Measurements from ENCODE around the gene PLCL2.

Gene PLCL2

DNA sequence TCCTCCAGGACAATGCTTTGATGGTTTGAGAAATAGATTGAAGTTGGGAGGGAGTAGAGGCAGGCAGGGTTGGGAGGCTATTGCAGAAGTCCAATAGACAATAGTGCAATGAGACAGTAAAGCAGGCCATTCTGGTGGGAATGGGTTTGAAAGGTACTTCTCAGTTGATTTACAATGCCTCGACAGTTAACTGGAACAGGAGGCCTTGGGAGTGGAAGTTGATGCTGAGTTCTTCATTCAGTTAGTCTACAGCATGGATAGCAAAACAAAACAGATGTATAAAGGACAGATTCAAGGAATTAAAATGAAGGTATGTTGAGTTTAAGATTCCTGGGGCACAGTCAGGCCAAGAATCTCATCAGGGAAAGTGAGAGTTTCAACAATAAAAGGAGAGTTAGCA is 6.8 kb upstream of the PLCL2 start:
- Histone ChIP-seq H3K27me3 (replicated peaks) (no peaks in the 10 kb centered on the region), H3K4me3 (ENCODE audit: low read depth, low read length) (no peak overlapping the region), H3K27ac (no peak overlapping the region), H3K36me3 (replicated peaks) (no peaks in the 10 kb centered on the region)
- TF ChIP-seq CTCF (IDR thresholded peaks at IDR 0.05; ENCODE audit: low read depth, low read length, missing control alignments), result no peak
- DNase-seq, result no peak
- in situ Hi-C loops (cut with HindIII; ENCODE audit: low pct_ligation_motif_present, low sequenced_read_pairs), result no loop called here

GRCh38 chr3:16881896-16882630 is 2.7 kb upstream of the PLCL2 start:
- no peak overlapping the region for H3K4me3 ChIP-seq (ENCODE audit: low read depth, low read length)
- in situ Hi-C loops (cut with HindIII; ENCODE audit: low pct_ligation_motif_present, low sequenced_read_pairs), result no loop called here
- H3K27ac ChIP-seq, result no peak overlapping the region
- H3K36me3 ChIP-seq (replicated peaks), result no peaks in the 10 kb centered on the region
- DNase-seq, result no peak
- no peaks in the 10 kb centered on the region for H3K27me3 ChIP-seq (replicated peaks)
- TF ChIP-seq CTCF (IDR thresholded peaks at IDR 0.05; ENCODE audit: low read depth, low read length, missing control alignments), result no peak

- H3K27ac ChIP-seq, result no peak overlapping the region
- no peak overlapping the region for H3K4me3 ChIP-seq (ENCODE audit: low read depth, low read length)
- DNase-seq, result no peak
- H3K27me3 ChIP-seq (replicated peaks), result no peaks in the 10 kb centered on the region
- in situ Hi-C loops (cut with HindIII; ENCODE audit: low pct_ligation_motif_present, low sequenced_read_pairs), result no loop called here
- TF ChIP-seq CTCF (IDR thresholded peaks at IDR 0.05; ENCODE audit: low read depth, low read length, missing control alignments), result no peak
- H3K36me3 ChIP-seq (replicated peaks), result no peaks in the 10 kb centered on the region
These were observed 1.6 kb upstream of the PLCL2 start for GRCh38 chr3:16883057-16883722.

GRCh38 chr3:16883723-16884083 is 1.1 kb upstream of the PLCL2 start:
- Histone ChIP-seq H3K27ac (no peak overlapping the region), H3K27me3 (replicated peaks) (no peaks in the 10 kb centered on the region), H3K36me3 (replicated peaks) (no peaks in the 10 kb centered on the region), H3K4me3 (ENCODE audit: low read depth, low read length) (peak overlapping the region; percentile 66)
- DNase-seq, result no peak
- TF ChIP-seq CTCF (IDR thresholded peaks at IDR 0.05; ENCODE audit: low read depth, low read length, missing control alignments), result no peak
- in situ Hi-C loops (cut with HindIII; ENCODE audit: low pct_ligation_motif_present, low sequenced_read_pairs), result no loop called here

GRCh38 chr3:16884084-16884747 is 539 bp upstream of the PLCL2 start:
- H3K27me3 ChIP-seq (replicated peaks), result no peaks in the 10 kb centered on the region
- TF ChIP-seq CTCF (IDR thresholded peaks at IDR 0.05; ENCODE audit: low read depth, low read length, missing control alignments), result peak; percentile 68
- in situ Hi-C loops (cut with HindIII; ENCODE audit: low pct_ligation_motif_present, low sequenced_read_pairs), result no loop called here
- peak overlapping the region; percentile 33 for H3K27ac ChIP-seq
- no peaks in the 10 kb centered on the region for H3K36me3 ChIP-seq (replicated peaks)
- DNase-seq, result no peak
- H3K4me3 ChIP-seq (ENCODE audit: low read depth, low read length), result peak overlapping the region; percentile 66

Data from brain microvascular endothelial cell (primary cell).